Right lobe of liver (tissue), 4 donors: ENCODE results near the gene C18orf54.

Source experiments
- POLR2A ChIP-seq: fragments of 450-650 bp; IDR thresholded peaks from one replicate; pipeline ENCODE4 v1.6.1; 2017; ENCODE audit warnings: antibody characterized with exemption, mild to moderate bottlenecking
- TF ChIP-seq, protein P1 (sequence below), 4 donors: fragments of 200-600 bp in 3 of 4; fragments of 450-650 bp in 1 of 4; IDR thresholded peaks; one replicate each; pipeline versions ENCODE4 v1.5.1 to v1.8.0; 2016 to 2022; ENCODE audit warnings: antibody characterized with exemption in 4 of 4, mild to moderate bottlenecking in 2 of 4
- donor health status: DM: no; HTN: no; CAD: no.
- donor health status: DM: no; HTN: no; CAD: no.
- donor health status: DM: no; HTN: yes; CAD: no.

DNA sequence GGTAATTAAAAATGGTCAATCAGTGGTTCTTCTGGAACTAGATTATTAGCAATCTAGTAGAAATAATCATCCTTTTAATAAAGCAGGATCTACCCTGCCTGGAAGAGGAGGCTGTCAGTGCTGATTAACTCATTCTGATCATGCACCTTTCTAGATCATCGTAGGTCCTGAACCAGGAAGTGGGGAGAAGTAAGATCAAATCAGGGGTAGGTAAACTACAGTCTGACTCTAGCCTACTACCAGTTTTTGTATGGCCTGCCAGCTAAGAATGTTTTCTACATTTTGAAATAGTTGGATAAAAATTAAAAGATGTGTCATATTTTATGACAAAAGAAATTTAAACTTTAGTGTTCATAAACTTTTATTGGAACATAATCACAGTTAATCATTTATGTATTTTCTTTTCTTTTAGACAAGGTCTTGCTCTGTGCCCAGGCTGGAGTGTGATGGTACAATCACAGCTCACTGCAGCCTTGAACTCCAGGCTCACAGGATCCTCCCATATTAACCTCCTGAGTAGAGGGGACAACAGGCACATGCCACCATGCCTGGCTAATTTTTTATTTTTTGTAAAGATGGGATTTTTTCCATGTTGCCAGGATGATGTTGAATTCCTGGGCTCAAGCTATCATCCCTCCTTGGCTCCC is 36.1 kb downstream of the C18orf54 start:
- TF ChIP-seq, protein P1, sequence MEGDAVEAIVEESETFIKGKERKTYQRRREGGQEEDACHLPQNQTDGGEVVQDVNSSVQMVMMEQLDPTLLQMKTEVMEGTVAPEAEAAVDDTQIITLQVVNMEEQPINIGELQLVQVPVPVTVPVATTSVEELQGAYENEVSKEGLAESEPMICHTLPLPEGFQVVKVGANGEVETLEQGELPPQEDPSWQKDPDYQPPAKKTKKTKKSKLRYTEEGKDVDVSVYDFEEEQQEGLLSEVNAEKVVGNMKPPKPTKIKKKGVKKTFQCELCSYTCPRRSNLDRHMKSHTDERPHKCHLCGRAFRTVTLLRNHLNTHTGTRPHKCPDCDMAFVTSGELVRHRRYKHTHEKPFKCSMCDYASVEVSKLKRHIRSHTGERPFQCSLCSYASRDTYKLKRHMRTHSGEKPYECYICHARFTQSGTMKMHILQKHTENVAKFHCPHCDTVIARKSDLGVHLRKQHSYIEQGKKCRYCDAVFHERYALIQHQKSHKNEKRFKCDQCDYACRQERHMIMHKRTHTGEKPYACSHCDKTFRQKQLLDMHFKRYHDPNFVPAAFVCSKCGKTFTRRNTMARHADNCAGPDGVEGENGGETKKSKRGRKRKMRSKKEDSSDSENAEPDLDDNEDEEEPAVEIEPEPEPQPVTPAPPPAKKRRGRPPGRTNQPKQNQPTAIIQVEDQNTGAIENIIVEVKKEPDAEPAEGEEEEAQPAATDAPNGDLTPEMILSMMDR (IDR thresholded peaks at IDR 0.05): no peak
- TF ChIP-seq POLR2A: no peak
